Measurements from ENCODE around the gene CHERP.
"Not testable (repeated sequence)": the region's sequence is repeated elsewhere in the genome, so short reads cannot be mapped to it uniquely, and the experiment has no call there.

Gene CHERP

GRCh38 chr19:16520074-16520973, 21.9 kb downstream of the CHERP start:
- no peak for DNase-seq (ENCODE audit: low read depth in 1 of 2, low spot score in 1 of 2)

DNA sequence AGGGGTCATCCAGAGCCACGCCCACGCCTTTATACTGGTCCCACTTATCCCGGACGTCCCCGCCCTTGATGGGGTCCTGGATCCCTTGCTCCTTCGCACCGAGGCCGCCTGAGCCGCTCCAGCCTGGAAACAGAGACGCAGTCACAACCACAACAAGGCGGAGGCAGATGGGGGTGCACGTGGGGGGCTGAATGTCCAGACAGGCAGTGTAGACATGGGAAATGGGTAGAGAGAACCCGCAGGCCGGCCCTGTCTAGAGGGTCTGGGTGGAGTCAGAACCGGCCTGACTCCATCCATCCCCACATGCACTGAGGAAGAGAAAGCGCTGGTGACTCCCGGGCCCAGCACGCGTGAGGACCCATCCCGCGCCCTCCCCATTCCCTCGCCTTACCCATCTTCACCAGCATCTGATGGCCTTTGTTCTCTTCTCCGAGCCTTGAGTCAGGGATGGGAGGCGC, 23.0 kb downstream of the CHERP start:
- no peak for DNase-seq (ENCODE audit: low read depth in 1 of 2, low spot score in 1 of 2)

DNA sequence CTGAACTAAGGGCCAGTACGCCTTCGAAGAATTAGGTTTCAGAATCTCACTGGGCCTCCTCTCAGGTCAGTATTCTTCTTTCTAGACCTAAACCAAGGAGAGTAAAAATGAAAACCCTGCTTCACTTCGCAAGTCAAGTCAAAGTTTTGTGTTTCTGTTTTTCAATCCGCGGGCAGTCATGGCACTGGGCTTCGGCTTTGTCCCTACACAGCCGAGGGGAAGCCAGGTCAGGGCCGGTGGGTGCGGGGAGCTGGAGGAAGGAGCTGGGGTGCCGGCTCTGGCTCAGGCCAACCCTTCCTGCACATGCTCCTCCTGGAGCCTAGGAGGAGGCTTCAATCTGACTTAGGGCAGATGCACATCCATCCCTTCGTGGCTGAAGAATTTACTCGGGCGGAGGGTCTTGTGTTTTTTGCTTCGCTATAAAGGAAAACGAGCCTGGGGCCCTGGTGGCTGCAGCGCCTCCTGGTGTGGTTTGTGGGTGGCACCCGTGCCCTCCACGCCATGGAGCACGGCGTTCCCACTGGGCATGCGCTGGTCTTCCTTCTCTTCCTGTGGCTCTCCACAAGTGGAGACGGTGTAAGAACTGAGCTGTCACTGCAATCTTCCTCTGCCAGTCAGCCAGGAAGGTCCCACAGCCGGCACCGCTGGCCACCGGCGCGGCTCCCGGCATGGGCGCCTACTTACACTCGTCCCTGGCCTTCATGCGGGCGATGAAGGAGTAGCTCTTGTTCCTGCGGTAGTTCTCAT, 23.6 kb downstream of the CHERP start:
- DNase-seq (ENCODE audit: low read depth in 1 of 2, low spot score in 1 of 2) = no peak

DNA sequence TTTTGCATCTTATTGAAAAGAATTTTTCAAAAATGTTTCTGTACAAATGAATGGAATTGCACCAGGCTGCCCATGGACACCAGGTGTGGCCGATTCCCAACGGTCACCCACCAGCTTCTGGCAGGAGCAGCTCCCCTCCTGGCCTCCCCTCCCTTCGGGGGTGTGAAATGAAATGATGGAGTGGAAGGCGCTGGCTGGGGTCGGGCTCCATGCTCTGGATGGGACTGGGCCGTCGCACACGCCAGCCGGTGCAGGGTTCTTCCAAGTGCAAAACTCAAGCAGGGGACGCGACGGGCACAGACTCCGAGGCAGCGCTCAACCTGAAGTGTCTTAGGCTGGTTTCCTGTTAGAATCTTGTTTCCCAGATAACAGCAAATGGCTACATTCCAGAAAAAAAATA, 24.2 kb downstream of the CHERP start:
- no peak for DNase-seq (ENCODE audit: low read depth in 1 of 2, low spot score in 1 of 2)

GRCh38 chr19:16516923-16517610, 25.2 kb downstream of the CHERP start:
- DNase-seq (ENCODE audit: low read depth in 1 of 2, low spot score in 1 of 2) = no peak

- DNase-seq (ENCODE audit: low read depth in 1 of 2, low spot score in 1 of 2) = no peak
Observed at GRCh38 chr19:16516381-16516780, 25.9 kb downstream of the CHERP start.

DNA sequence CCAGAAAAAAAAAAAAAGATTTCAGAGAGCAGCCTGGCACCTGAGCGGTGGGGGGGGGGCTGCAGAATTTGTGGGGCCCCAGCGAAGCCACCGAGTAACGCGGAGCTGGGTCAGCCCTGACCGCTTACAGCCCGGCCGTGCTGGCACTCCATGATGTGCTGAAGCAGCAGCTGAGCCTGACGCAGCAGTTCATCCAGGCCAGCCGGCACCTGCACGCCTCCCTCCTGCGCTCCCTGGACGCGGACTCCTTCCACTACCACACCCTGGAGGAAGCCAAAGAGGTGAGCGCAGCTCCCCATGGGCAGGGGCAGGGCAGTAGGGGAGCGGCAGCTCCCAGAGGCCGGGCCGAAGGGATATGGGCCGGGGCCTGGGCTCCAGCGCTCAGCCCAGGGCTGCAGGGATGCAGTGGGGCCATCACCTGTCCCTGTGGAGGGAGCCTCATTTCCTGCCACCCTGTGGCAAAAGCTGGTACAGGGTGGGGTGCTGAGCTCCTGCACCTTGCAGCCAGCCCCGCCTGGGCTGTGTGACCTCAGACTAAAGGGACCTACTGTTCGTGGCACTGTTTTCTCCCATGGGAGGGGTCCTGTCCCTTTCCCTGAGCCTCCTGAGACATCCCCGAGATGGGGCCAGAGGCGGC, 27.7 kb downstream of the CHERP start:
- no peak for DNase-seq (ENCODE audit: low read depth in 1 of 2, low spot score in 1 of 2)

- not testable (repeated sequence) for DNase-seq (ENCODE audit: low read depth in 1 of 2, low spot score in 1 of 2)
Observed at GRCh38 chr19:16512611-16513010, 29.6 kb downstream of the CHERP start.

DNA sequence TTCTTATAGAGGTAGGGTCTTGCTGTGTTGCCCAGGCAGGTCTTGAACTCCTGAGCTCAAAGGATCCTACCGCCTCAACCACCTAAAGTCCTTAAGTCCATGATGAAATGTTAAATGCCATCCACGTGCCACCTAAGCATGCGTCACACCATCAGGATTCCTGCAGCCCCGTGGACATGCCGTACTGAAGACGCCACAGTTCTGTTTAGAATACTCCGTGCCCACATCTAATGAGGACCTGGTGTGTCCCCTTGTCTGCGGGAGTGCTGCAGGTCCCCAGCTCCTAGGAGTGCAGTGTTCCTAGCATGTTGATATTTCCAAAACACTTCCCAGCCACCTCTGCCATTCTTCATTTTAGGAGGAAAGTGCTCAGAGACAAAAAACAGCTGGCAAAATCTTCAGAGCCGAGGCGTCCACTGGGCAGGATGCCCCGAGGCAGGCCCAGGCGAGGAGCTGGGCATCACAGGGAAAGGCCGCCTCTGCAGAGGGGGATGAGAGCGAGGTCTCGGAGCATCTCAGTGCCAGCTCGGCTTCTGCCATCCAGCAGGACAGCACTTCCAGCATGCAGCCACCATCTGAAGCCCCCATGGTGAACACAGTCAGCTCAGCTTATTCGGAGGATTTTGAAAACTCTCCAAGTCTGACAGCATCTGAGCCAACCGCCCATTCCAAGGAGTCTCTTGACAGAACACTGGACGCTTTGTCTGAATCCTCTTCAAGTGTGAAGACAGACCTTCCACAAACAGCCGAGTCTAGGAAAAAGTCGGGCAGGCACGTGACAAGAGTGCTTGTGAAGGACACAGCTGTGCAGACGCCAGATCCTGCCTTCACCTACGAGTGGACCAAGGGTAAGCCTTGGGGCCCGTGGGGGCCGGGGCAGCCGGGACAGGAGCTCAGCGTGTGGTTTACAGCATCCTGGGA, 32.8 kb downstream of the CHERP start:
- no peak for DNase-seq (ENCODE audit: low read depth in 1 of 2, low spot score in 1 of 2)

- no peak for DNase-seq (ENCODE audit: low read depth in 1 of 2, low spot score in 1 of 2)
Observed at GRCh38 chr19:16508546-16508945, 33.7 kb downstream of the CHERP start.

- DNase-seq (ENCODE audit: low read depth in 1 of 2, low spot score in 1 of 2) = no peak
Observed at GRCh38 chr19:16506961-16507360, 35.3 kb downstream of the CHERP start.

GRCh38 chr19:16506161-16506560, 36.1 kb downstream of the CHERP start:
- not testable (repeated sequence) for DNase-seq (ENCODE audit: low read depth in 1 of 2, low spot score in 1 of 2)

DNA sequence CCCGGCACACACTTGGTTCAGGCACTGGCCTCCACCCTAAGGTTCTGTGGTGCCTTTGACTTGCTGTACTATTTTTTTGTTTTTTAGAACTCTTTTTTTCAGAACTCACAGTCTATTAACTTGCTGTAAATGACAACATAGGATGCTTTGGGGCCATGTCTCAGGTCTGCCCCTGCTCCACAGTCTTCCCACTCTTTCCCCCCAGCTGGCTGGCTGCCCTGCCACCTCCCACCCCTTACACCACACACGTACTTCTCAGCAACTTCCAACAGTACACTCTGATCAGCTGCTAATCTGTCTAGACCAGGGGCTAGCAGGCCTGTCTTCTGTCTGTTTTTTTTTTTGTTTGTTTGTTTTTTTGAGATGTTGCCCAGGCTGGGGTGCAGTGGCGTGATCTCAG, 38.0 kb downstream of the CHERP start:
- DNase-seq (ENCODE audit: low read depth in 1 of 2, low spot score in 1 of 2) = no peak

- no peak for DNase-seq (ENCODE audit: low read depth in 1 of 2, low spot score in 1 of 2)
Observed at GRCh38 chr19:16497837-16498236, 44.4 kb downstream of the CHERP start.

GRCh38 chr19:16497042-16497441, 45.2 kb downstream of the CHERP start:
- no peak for DNase-seq (ENCODE audit: low read depth in 1 of 2, low spot score in 1 of 2)

DNA sequence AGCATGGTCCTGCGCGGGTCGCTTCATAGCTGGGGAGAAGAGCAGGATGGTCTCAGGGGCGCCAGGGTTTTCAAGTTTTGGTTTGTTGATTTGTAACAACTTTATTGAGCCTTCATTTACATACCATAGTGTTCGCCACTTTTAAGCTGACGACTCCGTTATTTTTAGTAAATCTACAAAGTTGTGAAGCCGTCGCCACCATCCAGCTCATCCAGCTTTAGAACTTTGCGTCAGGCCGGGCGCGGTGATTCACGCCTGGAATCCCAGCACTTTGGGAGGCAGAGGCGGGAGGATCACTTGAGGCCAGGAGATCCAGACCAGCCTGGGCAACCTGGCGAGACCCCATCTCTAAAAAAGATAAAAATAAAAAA, 45.6 kb downstream of the CHERP start:
- DNase-seq (ENCODE audit: low read depth in 1 of 2, low spot score in 1 of 2) = no peak

DNA sequence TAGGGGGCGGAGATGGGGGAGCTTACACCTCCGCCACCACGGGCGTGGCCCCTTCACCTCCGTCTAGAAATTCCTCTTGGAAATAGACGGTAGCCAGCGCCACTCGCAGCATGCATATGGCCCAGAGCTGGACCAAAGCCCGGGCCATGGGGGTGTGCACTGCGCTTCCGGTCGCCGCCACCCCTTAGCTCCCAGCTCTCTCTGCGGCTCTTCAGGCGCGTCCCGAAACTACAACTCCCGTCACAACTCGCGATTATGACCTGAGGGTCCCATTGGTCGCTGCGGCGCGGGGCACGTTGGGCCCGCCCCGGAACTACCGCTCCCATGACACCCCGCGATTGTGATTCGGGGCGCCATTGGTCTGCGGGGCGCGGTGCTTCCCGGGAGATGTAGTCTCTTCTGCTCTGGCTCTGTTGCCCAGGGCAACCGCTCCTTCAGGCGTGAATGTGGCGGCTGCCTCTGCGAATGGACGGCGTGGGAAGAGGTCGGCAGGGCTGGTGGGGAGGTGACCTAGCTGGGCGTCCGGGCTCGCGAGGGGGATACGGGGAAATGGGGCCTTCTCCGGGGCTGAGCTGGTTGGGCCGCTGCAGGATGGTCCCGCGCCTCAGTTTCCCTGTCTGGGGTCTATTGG, 46.1 kb downstream of the CHERP start, which contains the start of the genes C19orf44 and CALR3:
C19orf44 (plus strand) TSS at position 413 of the 631 bp plus-strand sequence. CDS start 4,399 bp downstream, outside the sequence.
CALR3 (minus strand) TSS at position 186 of the 631 bp plus-strand sequence; CDS start at position 148, 38 bp downstream.
- DNase-seq (ENCODE audit: low read depth in 1 of 2, low spot score in 1 of 2) = peak; percentile 93 to 95

DNA sequence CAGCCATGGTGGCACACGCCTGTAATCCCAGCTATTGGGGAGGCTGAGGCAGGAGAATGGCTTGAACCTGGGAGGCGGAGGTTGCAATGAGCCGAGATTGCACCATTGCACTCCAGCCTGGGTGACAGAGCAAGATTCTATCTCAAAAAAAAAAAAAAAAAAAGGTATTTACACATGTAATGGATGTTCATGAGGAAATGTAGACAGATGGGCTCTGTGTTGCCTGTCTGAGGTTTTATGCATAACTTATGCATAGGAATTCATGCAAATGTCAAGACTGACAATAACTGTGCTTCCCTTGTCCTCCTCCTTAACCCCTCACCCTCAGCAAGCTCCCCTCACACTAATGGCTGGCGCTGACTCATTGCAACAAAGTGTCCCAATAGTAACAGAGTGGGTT, 55.8 kb downstream of the CHERP start:
- not testable (repeated sequence) for DNase-seq (ENCODE audit: low read depth in 1 of 2, low spot score in 1 of 2)

GRCh38 chr19:16482745-16483144, 59.5 kb downstream of the CHERP start:
- DNase-seq (ENCODE audit: low read depth in 1 of 2, low spot score in 1 of 2) = no peak
